AG10803 (cell line): Measurements from ENCODE around the gene CSDE1.

Experiments used
- DNase-seq: peaks from one replicate; pipeline ENCODE4 v3.0.0; 2010; ENCODE audit warnings: low read depth
- H3K4me3 ChIP-seq: 2 replicates; pipeline ENCODE4 v1.5.1; 2011; ENCODE audit warnings: mild to moderate bottlenecking, low read length, control low read depth
- TF ChIP-seq, protein P1 (sequence below): conservative IDR thresholded peaks from 2 replicates; pipeline ENCODE4 v1.5.1; 2011; ENCODE audit warnings: mild to moderate bottlenecking, low read length, control low read depth, inconsistent platforms

CSDE1 gene

DNA sequence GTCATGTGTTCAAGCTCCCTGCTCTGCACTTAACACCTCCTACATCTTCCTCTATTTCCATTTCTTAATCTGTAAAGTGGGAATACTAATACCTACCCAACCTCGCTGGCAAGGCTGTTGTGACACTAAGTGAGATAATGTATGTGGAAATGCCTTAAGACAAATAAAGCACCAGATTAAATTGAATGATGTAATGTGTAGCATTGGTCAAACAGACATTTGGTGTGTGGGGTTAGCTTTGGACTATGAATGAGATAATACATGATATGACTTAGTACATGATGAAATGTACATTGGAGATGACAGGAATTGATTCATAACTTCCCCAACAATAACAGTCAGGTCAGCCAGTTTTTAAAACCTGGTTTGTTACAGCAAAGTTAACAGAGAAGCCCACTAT lies 67.6 kb downstream of the CSDE1 start:
- TF ChIP-seq, protein P1, sequence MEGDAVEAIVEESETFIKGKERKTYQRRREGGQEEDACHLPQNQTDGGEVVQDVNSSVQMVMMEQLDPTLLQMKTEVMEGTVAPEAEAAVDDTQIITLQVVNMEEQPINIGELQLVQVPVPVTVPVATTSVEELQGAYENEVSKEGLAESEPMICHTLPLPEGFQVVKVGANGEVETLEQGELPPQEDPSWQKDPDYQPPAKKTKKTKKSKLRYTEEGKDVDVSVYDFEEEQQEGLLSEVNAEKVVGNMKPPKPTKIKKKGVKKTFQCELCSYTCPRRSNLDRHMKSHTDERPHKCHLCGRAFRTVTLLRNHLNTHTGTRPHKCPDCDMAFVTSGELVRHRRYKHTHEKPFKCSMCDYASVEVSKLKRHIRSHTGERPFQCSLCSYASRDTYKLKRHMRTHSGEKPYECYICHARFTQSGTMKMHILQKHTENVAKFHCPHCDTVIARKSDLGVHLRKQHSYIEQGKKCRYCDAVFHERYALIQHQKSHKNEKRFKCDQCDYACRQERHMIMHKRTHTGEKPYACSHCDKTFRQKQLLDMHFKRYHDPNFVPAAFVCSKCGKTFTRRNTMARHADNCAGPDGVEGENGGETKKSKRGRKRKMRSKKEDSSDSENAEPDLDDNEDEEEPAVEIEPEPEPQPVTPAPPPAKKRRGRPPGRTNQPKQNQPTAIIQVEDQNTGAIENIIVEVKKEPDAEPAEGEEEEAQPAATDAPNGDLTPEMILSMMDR = no peak
- DNase-seq = no peak
- no peak overlapping the region for H3K4me3 ChIP-seq

DNA sequence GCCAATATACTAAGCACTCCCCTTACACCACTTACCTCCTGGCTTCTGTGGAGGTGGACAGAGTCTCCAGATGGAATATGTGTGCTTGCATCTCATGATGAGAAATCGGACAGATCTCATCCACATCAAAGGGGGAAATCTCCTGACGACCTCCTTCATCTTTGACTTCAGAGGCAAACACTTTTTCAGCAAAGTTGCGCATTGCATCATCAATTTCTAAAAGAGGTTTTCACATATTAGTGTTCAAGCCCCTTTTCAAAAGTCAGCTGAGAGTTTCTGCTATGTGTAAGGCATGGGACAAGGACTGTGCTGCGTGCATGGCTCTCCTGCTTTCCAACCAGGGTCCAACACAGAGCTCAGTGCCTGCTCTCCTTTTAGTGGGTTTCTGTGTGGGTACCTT lies 69.3 kb downstream of the CSDE1 start:
- no peak overlapping the region for H3K4me3 ChIP-seq
- TF ChIP-seq, protein P1 = no peak
- no peak for DNase-seq

DNA sequence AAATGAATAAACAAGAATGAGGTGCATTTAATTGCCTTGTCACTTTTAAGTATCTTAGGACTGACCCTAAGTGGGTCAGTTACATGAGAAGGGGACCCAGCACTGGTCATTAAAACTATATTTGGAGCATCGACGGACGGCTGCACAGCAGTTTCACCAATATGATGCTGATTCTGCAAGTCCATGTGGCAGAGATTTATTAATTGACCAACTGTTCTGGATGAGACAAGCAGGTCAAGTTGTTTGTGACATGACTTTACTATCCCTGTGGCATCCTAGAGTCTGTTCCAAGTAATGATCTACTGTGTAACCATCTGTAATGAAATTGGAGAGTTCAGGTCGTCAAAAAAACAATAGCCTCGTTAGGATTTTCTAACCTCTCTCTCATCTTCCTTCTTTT lies 71.9 kb downstream of the CSDE1 start:
- no peak overlapping the region for H3K4me3 ChIP-seq
- no peak for DNase-seq
- TF ChIP-seq, protein P1 = no peak

DNA sequence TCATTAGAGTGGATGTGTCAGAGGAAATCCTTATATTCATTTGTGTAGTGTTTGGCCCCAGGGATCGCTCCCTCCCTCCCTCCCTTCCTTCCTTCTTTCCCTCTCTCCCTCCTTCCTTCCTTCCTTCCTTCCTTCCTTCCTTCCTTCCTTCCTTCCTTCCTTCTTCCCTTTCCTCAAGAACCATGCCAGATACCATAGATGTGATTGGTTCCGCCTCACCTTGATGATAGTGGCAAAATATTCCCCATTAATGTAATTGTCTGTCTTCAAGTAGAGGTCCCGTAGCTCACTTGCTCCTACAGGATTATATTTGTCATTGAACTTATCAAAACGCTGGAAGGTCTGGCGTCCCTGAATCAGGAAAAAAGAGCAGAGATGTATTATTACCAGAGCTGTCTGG lies 80.1 kb downstream of the CSDE1 start:
- no peak for DNase-seq
- TF ChIP-seq, protein P1 = no peak
- H3K4me3 ChIP-seq = no peak overlapping the region

DNA sequence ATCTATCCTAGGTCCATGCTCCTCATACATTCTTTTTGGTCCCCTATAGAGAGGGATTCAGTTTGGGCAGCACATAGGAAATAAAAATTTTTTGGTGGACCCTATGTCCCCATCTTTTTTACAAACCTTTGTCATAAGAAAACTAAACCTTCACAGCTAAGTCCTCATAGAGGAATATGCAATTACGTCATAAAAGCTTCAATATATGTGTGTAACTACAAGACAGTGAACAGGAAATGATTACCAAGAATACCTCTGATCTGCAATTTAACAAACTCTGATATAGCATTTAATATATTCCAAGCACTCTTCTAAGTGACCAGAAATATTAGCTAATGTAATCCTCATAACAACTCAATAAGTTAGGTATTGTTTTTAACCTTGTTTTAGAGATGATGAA lies 81.7 kb downstream of the CSDE1 start:
- TF ChIP-seq, protein P1 = no peak
- no peak for DNase-seq
- H3K4me3 ChIP-seq = no peak overlapping the region

DNA sequence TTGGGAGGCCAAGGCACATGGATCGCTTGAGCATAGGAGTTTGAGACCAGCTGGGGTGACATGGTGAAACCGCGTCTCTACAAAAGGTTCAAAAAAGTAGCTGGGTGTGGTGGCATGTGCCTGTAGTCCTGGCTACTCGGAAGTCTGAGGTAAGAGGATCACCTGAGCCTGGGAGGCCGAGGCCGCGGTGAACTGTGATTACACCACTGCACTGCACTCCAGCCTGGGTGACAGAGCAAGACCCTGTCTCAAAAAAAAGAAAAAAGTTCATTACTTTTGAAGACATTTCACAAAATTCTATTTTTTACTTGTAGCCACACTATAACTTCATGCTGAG lies 85.9 kb downstream of the CSDE1 start:
- TF ChIP-seq, protein P1 = no peak
- no peak for DNase-seq
- H3K4me3 ChIP-seq = no peak overlapping the region

DNA sequence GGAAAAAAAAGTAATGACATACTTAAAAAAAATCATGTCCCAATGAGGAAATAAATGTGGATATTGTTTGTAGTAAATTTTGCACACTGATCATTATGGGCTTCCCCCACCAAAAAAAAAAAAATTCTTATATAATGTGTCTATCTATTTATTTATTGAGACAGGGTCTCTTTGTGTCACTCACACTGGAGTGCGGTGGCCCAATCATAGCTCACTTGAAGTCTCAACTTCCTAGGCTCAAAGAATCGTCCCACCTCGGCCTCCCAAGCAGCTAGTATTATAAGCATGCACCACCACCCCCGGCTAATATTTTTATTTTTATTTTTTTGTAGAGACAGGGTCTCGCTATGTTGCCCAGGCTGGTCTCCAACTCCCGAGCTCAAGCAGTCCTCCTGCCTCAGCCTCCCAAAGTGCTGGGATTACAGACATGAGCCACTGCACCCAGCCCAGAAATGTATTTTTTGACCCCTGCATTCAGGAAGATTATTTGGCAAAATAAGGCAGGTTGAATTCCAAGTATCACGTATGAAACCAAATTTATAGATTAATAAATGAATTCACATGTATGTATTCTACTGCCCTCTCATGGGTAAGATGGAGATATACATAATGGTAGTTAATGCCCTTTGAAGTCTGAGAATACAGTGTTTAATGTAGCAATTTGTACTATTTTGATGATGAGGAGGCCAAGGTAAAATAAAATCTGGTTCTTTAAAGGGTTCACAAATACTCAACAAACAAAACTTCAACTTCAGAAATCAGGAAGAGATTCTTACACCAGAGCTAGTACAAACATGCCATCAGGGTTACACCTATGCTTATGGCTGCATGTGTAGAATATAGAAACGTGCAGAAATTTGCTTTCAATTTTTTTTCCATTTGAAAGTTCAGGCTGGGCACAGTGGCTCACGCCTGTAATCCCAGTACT lies 86.5 kb downstream of the CSDE1 start:
- no peak overlapping the region for H3K4me3 ChIP-seq
- TF ChIP-seq, protein P1 = peak; percentile 48
- peak; percentile 16 for DNase-seq
